ENCODE measurements around the gene PDXK.

DNA sequence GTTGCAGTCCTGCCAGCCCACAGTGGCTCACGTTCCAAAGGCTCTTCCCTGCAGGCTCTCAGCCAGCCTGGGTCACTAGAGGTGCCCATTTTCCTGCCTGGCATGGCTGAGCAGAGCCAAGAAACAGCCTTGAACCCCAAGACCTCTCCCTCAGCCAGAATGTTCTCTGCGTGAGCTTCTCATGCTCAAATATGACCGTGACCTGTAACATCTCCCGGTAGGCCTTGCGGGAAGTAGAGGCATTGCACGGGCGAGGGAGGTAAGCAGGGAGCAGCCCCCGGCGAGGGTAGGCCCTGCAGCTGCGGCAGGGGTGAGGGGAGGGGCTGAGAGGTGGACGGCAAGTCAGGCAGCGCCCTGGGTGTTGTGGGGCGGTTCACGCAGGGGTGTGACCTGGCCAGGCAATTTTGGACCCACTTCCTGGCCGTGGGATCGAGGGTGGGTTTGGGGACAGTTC is 90.4 kb downstream of the PDXK start:
- TF ChIP-seq, protein P1, sequence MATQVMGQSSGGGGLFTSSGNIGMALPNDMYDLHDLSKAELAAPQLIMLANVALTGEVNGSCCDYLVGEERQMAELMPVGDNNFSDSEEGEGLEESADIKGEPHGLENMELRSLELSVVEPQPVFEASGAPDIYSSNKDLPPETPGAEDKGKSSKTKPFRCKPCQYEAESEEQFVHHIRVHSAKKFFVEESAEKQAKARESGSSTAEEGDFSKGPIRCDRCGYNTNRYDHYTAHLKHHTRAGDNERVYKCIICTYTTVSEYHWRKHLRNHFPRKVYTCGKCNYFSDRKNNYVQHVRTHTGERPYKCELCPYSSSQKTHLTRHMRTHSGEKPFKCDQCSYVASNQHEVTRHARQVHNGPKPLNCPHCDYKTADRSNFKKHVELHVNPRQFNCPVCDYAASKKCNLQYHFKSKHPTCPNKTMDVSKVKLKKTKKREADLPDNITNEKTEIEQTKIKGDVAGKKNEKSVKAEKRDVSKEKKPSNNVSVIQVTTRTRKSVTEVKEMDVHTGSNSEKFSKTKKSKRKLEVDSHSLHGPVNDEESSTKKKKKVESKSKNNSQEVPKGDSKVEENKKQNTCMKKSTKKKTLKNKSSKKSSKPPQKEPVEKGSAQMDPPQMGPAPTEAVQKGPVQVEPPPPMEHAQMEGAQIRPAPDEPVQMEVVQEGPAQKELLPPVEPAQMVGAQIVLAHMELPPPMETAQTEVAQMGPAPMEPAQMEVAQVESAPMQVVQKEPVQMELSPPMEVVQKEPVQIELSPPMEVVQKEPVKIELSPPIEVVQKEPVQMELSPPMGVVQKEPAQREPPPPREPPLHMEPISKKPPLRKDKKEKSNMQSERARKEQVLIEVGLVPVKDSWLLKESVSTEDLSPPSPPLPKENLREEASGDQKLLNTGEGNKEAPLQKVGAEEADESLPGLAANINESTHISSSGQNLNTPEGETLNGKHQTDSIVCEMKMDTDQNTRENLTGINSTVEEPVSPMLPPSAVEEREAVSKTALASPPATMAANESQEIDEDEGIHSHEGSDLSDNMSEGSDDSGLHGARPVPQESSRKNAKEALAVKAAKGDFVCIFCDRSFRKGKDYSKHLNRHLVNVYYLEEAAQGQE (IDR thresholded peaks at IDR 0.05; ENCODE audit: insufficient read depth in 1 of 2, low read depth in 2 of 2, low read length in 2 of 2): no peak
- TF ChIP-seq TAF1 (IDR thresholded peaks at IDR 0.05; ENCODE audit: borderline replicate concordance, insufficient read depth, low read length) (no peak), POLR2AphosphoS5 (IDR thresholded peaks at IDR 0.05; ENCODE audit: low read depth, low read length) (no peak)
